Hepatocyte (in vitro differentiated cells): ENCODE data around the gene SYT14.

ENCODE experiments used
- CTCF ChIP-seq: fragments of 200-600 bp; sonication (generic); IDR thresholded peaks from 2 replicates; pipeline ENCODE4 v1.5.1; 2016; ENCODE audit warnings: antibody characterized with exemption, mild to moderate bottlenecking; ENCODE audit not compliant: poor library complexity
- EZH2 ChIP-seq: fragments of 200-600 bp; sonication (generic); IDR thresholded peaks from 2 replicates; pipeline ENCODE4 v1.6.1; 2016; ENCODE audit warnings: antibody characterized with exemption, mild to moderate bottlenecking, borderline replicate concordance
- EZH2phosphoT487 ChIP-seq: fragments of 200-600 bp; sonication (generic); IDR thresholded peaks from one replicate; pipeline ENCODE4 v1.6.1; 2018; ENCODE audit warnings: antibody characterized with exemption, mild to moderate bottlenecking, low read depth, moderate library complexity; ENCODE audit not compliant: unreplicated experiment, severe bottlenecking

GRCh38 chr1:210089855-210090254, 151.8 kb downstream of the SYT14 start:
- TF ChIP-seq EZH2 (no peak), CTCF (no peak), EZH2phosphoT487 (no peak)
